ENCODE measurements around the gene CACHD1. TPM values are rescaled to one million over a fixed set of nuclear protein-coding genes. Genes with fewer than 3 reads are reported as not detected.

Gene CACHD1
- polyA plus RNA-seq, 2 of the 4 experiments (the other 2 are of a cell fraction) = 0.72 to 1.6 TPM

- TF ChIP-seq HES2 (IDR thresholded peaks at IDR 0.05) (no peak), CHD4 (IDR thresholded peaks at IDR 0.05; ENCODE audit: borderline replicate concordance) (no peak), RNF2 (IDR thresholded peaks at IDR 0.05; ENCODE audit: borderline replicate concordance, low read depth) (no peak), KDM5A (IDR thresholded peaks at IDR 0.05) (no peak), TP53 (CRISPR knock-in tag; IDR thresholded peaks at IDR 0.05) (no peak), RAD21 (conservative IDR thresholded peaks at IDR 0.05 in 1 of 2, IDR thresholded peaks at IDR 0.05 in 1 of 2) (no peak), NFE2L2 (conservative IDR thresholded peaks at IDR 0.05; ENCODE audit: low read length) (no peak), PHF8 (IDR thresholded peaks at IDR 0.05; ENCODE audit: borderline replicate concordance, low read depth) (no peak), FOSB (CRISPR knock-in tag; IDR thresholded peaks at IDR 0.05) (no peak), SMC3 (IDR thresholded peaks at IDR 0.05) (no peak), HEYL (CRISPR knock-in tag; IDR thresholded peaks at IDR 0.05) (no peak), HOXA7 (CRISPR knock-in tag; IDR thresholded peaks at IDR 0.05) (no peak), ZFP36 (IDR thresholded peaks at IDR 0.05; ENCODE audit: borderline replicate concordance, partially characterized antibody) (no peak), KDM1A (IDR thresholded peaks at IDR 0.05; ENCODE audit: low read depth) (no peak), E2F6 (IDR thresholded peaks at IDR 0.05; ENCODE audit: borderline replicate concordance, low read depth) (no peak), HDAC2 (IDR thresholded peaks at IDR 0.05) (no peak), MYC (IDR thresholded peaks at IDR 0.05; ENCODE audit: borderline replicate concordance, low read length) (no peak)
- ATAC-seq (no peak), DNase-seq (ENCODE audit: low read depth in 1 of 2, low spot score in 1 of 2) (no peak), FAIRE-seq (no peak)
- Histone ChIP-seq H3K9me3 (no peaks in the 10 kb centered on the region), H3K4me2 (no peak overlapping the region), H3K4me3 (no peak overlapping the region), H3K4me1 (no peaks in the 10 kb centered on the region), H3K27ac (no peak overlapping the region)
- ChIA-PET CTCF (no interaction called here), POLR2A (no interaction called here)
- WGBS (ENCODE audit: missing lambda C conversion rate) = 66% methylated on average over 3 of the region's 3 CpGs
These were observed 69.4 kb downstream of the CACHD1 start for GRCh38 chr1:64539289-64539688.

GRCh38 chr1:64539781-64540218 is 69.9 kb downstream of the CACHD1 start:
- Histone ChIP-seq H3K27ac (no peak overlapping the region), H3K4me2 (no peak overlapping the region), H3K9me3 (no peaks in the 10 kb centered on the region), H3K4me3 (no peak overlapping the region), H3K4me1 (no peaks in the 10 kb centered on the region)
- DNase-seq (ENCODE audit: low read depth in 1 of 2, low spot score in 1 of 2) (no peak), ATAC-seq (no peak), FAIRE-seq (no peak)
- TF ChIP-seq ESRRA (IDR thresholded peaks at IDR 0.05; ENCODE audit: borderline replicate concordance, low read length) (no peak), ZC3H11A (IDR thresholded peaks at IDR 0.05) (no peak), HOXB13 (CRISPR knock-in tag; IDR thresholded peaks at IDR 0.05; ENCODE audit: low read depth) (no peak), HES2 (IDR thresholded peaks at IDR 0.05) (no peak), CTCF (IDR thresholded peaks at IDR 0.05) (no peak), E2F6 (IDR thresholded peaks at IDR 0.05; ENCODE audit: borderline replicate concordance, low read depth) (no peak), FOSL2 (IDR thresholded peaks at IDR 0.05) (no peak), FOSL2 (CRISPR knock-in tag; IDR thresholded peaks at IDR 0.05) (no peak), POLR2AphosphoS2 (conservative IDR thresholded peaks at IDR 0.05; ENCODE audit: low read length) (no peak), PBX3 (IDR thresholded peaks at IDR 0.05) (no peak), KDM5A (IDR thresholded peaks at IDR 0.05) (no peak)
- CTCF ChIA-PET = no interaction called here
- POLR2A ChIA-PET = no interaction called here
- 70% methylated on average over 2 of the region's 2 CpGs for WGBS (ENCODE audit: missing lambda C conversion rate)
